SIG-M5 treated with dmso at 0.1 percent for 504 hours (cell line): Measurements from ENCODE around the gene ARCN1.

Experiments
- DNase-seq: peaks from one replicate; lab custom pipeline; 2025; ENCODE audit not compliant: unreplicated experiment; lab: John Stamatoyannopoulos, UW

The ARCN1 gene

GRCh38 chr11:118620529-118621070, 48.4 kb downstream of the ARCN1 start:
- DNase-seq, result no peak

GRCh38 chr11:118621071-118621783, 49.0 kb downstream of the ARCN1 start:
- peak; percentile 78 for DNase-seq

GRCh38 chr11:118621784-118622375, 49.7 kb downstream of the ARCN1 start:
- DNase-seq, result no peak

- no peak for DNase-seq
Observed at GRCh38 chr11:118622376-118623268, 50.4 kb downstream of the ARCN1 start.

GRCh38 chr11:118623269-118623655, 51.1 kb downstream of the ARCN1 start:
- DNase-seq, result no peak

GRCh38 chr11:118625036-118625690, 53.0 kb downstream of the ARCN1 start:
- no peak for DNase-seq

- DNase-seq, result no peak
Observed at GRCh38 chr11:118625976-118626375, 53.8 kb downstream of the ARCN1 start.

GRCh38 chr11:118627566-118627965, 55.4 kb downstream of the ARCN1 start:
- DNase-seq, result no peak

DNA sequence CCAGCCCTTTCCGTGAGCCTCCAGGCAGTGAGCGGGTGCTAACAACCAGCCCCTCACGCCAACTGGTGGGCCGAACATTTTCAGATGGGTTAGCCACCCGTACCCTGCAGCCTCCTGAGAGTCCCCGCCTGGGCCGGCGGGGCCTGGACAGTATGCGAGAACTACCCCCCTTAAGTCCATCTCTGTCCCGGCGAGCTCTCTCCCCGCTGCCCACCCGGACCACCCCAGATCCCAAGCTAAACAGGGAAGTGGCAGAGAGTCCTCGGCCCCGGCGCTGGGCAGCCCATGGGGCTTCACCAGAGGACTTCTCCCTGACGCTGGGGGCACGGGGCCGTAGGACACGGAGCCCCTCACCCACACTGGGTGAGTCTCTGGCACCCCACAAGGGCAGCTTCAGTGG, 55.8 kb downstream of the ARCN1 start:
- DNase-seq, result no peak

- no peak for DNase-seq
Observed at GRCh38 chr11:118628432-118628831, 56.2 kb downstream of the ARCN1 start.

GRCh38 chr11:118628861-118629549, 56.8 kb downstream of the ARCN1 start:
- no peak for DNase-seq

GRCh38 chr11:118629761-118630661, 57.8 kb downstream of the ARCN1 start:
- DNase-seq, result no peak

- no peak for DNase-seq
Observed at GRCh38 chr11:118631142-118631909, 59.1 kb downstream of the ARCN1 start.

DNA sequence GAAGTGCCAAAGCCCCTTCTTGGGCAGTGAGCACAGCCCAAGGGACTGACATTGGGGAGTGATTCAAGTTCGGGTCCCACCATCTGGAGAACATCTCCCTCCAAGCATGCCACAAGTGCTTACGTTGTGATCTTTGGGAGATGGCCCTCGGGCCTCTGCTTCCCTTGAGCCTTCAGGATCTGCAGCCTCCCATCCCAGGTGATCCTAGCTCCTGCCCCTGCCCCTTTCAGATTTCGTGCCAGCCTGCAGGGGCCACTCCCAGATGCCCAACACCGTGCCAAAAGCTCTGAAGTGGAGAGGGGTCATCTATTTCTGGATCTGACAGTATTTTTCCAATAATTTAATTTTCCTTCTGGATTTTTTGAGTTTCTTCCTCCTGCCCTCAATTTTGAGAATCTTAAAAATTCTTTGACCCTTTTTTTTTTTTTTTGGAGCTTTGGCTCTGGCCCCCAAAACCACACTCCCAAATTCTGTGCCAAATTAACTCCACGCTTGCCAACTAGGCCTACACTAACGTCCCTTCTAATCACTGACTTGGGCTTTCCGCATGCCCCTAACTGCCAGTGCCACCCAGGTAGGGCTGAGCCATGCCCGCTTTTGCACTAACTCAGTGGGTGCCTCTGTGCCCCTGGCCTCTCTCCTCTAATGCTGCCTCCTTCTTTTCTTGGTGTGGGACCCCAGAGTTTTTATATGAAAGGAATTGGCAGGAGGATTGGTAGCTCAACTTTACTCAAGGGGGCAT, 60.5 kb downstream of the ARCN1 start:
- DNase-seq, result no peak

GRCh38 chr11:118633319-118633690, 61.1 kb downstream of the ARCN1 start:
- DNase-seq, result no peak

DNA sequence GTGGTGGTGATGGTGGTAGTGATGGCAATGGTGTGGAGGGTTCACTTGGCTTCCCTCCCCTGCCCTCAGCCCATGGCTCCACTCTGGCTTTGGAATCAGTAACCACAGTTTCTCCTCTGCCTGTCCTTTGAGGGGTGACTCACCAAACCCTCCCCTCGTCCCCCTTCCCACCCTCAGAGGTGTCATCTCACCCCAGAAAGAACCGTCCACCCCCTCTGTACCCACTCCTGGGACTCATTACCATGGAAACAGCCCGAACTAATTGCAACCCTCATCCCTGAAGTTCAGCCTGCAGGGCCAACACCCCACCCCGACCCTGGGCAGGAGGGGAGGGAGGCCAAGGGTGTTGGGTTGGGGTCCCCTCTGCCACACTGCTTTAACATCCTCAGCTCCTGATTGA, 61.8 kb downstream of the ARCN1 start:
- no peak for DNase-seq

- no peak for DNase-seq
Observed at GRCh38 chr11:118634431-118635236, 62.4 kb downstream of the ARCN1 start.
